ENCODE results near the gene TECPR2.
A peak's percentile ranks its signal among the peaks of the same experiment; 100 is the strongest.

Gene TECPR2

DNA sequence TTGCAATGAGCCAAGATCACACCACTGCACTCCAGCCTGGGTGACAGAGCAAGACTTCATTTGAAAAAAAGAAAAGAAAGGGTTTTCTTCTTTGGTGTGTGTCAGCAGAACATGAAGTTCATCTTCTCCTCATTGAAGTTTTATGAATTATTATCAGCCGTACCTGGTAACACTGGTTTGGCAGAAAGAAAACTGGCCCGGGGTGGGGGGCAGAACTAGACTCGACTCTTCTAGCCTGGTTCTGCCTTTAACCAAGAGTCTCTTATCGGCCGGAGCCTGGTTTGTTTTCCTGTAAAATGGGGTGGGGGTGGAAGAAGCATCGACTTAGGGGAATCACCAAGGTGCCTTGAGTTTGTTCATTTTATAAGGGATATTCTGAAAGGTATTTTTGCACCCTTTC lies 64.1 kb downstream of the TECPR2 start:
- no peak for DNase-seq (ENCODE audit: low spot score)

- DNase-seq (ENCODE audit: low spot score), result no peak
These were observed 64.9 kb downstream of the TECPR2 start for GRCh38 chr14:102427642-102428041.

DNA sequence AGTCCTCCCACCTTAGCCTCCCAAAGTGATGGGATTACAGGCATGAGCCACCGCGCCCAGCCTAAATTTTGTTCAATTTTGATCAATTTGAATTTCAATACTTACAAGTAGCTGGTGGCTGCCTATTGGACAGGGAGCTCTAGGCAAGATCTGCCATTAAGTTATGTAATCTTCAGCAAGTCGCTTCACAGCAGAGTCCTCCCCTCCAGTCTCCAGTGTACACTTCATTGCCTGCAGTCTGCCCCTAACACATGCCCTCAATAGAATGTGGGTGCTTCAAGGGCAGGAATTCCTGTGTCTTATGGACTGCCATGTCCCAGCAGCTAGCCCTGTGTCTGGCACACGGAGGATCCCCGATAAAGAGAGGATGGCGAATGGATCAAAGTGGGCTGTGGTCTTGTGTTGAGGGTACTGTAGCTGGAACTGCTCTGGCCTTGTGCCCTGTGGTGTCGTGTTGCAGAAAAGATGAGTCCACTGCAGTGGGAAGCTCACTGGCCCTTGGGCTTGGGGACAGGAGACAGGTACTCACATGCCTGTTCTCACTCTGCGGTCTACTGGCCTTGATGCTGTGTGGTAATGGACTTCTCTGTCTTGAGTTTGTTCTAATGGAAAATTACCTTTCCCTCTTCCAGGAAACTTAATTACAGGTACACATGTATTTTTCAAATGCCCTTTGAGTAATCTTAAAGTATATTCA lies 67.6 kb downstream of the TECPR2 start:
- no peak for DNase-seq (ENCODE audit: low spot score)

DNA sequence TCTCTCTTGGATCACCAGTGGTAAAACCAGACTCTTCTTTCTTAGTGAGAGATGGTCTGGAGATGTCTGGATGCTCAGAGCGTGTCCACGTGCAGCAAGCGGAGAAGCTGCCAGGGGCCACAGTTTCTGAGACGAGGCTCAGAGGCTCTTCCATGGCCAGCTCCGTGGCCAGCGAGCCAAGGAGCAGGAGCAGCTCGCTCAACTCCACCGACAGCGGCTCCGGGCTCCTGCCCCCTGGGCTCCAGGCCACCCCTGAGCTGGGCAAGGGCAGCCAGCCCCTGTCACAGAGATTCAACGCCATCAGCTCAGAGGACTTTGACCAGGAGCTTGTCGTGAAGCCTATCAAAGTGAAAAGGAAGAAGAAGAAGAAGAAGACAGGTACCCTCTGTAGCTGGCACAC lies 69.0 kb downstream of the TECPR2 start:
- no peak for DNase-seq (ENCODE audit: low spot score)

GRCh38 chr14:102434647-102435175 lies 72.0 kb downstream of the TECPR2 start:
- no peak for DNase-seq (ENCODE audit: low spot score)

DNA sequence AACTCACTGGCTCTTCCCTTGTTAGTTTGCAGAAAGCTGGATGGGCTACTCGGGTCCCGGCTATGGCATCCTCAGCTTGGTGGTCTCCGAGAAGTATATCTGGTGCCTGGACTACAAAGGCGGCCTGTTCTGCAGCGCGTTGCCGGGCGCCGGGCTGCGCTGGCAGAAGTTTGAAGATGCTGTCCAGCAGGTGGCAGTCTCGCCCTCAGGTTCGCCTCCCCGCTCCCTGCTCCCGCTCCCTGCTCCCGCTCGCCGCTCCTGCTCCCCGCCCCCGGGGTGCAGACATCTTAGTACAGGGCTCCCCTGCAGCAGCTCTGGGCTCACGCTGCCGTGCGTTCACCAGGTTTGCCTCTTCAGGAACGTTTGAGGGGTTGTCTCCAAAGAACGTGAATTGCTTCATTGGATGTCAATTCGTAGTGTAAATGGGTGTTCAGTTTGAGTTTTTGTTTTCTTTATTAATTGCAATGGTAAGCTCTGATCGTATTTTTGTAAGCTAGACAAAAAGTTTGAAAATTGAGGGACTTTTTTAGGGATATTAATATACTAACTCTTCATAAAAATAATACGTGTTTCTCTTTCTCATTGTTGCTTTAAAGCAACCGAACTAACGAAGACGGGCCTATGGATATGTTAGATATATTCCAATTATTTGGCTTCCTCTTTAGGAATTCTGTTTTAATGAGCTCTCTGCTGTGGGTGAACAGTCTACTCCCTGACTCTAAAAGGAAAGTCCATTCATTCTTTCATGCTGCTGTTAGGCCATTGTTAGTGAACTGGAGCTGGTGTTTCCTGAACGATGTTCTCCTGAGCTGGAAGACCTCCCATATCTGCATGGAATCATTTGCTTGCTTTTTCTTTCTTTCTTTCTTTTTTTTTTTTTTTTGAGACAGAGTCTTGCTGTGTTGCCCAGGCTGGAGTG lies 75.5 kb downstream of the TECPR2 start:
- peak; percentile 95 for DNase-seq (ENCODE audit: low spot score)

GRCh38 chr14:102439556-102439955 lies 76.8 kb downstream of the TECPR2 start:
- no peak for DNase-seq (ENCODE audit: low spot score)

GRCh38 chr14:102440392-102440791 lies 77.7 kb downstream of the TECPR2 start:
- DNase-seq (ENCODE audit: low spot score), result no peak

GRCh38 chr14:102442241-102443211 lies 79.8 kb downstream of the TECPR2 start:
- DNase-seq (ENCODE audit: low spot score), result no peak

DNA sequence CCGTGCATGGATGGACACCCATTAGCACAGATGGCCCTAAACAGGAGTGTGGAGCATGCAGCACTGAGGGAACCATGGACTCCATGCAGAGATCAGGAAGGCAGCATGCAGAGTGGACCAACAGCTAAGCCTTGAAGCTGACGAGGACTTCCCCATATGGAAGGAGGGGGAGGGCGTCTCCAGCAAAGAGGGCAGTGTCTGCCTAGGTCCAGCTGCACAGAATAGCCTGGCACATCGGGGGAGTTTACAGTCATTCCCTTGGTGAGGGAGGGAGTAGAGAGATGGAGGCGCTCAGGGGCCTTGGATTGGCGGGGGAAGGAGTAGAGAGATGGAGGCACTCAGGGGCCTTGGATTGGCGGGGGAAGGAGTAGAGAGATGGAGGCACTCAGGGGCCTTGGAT lies 82.3 kb downstream of the TECPR2 start:
- no peak for DNase-seq (ENCODE audit: low spot score)

GRCh38 chr14:102445641-102446040 lies 82.9 kb downstream of the TECPR2 start:
- DNase-seq (ENCODE audit: low spot score), result no peak

DNA sequence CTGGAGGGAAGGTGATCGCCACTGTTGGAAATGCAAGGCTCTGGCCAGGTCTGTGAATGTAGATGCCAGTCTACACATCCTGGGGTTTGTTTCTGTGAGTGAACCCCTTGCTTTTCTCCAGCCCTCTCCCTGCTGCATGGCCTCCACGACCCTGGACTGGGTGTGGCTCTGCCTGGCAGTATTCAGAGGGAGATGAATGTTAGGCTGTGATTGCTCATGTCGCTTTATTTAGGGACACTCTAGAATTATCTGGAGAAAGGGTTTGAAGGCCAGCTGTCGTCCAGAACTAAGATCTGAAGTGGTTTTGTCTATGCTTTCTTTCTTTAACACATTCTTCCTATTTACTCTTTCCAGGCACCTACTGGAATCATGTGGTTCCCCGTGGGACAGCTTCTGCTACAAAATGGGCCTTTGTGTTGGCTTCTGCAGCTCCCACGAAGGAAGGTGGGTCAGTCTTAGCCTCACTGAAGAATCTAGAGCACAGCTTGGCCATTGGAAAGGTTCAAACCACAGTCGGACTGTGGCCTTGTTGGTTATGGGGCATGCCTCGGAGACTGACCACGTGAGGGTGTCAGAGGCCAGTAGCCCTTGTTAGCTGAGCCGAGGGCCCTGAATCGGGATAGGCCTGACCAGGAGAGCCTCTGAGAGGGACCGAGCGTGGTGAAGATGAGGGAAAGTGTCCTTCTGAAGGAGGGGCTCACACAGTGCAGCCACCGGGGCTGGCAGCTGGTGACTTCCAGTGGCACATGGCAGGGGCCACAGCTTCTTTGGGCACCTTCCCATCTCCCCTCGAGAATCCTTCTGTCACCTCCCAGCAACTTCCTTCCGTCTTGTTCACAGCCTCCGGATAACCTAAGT lies 87.7 kb downstream of the TECPR2 start:
- DNase-seq (ENCODE audit: low spot score), result no peak

- DNase-seq (ENCODE audit: low spot score), result no peak
These were observed 88.3 kb downstream of the TECPR2 start for GRCh38 chr14:102451064-102451352.

DNA sequence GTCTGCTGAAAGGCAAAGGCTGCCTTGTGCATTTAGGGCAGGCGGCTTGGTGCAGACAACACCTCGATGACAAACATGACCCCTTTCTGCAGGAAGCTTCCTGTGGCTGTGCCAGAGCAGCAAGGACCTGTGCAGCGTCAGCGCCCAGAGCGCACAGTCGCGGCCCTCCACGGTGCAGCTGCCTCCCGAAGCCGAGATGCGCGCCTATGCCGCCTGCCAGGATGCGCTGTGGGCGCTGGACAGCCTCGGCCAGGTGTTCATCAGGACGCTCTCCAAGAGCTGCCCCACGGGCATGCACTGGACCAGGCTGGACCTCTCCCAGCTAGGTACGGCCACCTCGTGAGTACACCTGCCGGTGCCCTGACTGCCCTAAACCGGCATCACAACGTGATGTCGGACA lies 89.6 kb downstream of the TECPR2 start:
- DNase-seq (ENCODE audit: low spot score), result no peak

GRCh38 chr14:102454711-102455110 lies 92.0 kb downstream of the TECPR2 start:
- DNase-seq (ENCODE audit: low spot score), result no peak

DNA sequence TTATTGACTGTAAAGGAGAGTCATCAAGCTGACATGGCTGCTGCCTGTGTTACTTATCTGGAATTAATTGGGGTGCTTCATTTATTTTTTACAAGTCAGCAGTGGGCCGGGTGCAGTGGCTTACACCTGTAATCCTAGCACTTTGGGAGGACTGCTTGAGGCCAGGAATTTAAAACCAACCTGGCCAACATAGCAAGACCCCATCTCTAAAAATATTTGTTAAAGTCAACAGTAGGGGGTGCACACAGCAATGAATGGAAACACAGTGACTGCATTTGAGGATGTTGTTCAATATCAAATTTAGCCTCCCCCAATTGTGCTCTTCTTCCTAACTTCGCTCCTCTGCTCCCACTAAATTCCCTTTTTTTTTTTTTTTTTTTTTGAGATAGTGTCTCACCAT lies 94.8 kb downstream of the TECPR2 start:
- no peak for DNase-seq (ENCODE audit: low spot score)

DNA sequence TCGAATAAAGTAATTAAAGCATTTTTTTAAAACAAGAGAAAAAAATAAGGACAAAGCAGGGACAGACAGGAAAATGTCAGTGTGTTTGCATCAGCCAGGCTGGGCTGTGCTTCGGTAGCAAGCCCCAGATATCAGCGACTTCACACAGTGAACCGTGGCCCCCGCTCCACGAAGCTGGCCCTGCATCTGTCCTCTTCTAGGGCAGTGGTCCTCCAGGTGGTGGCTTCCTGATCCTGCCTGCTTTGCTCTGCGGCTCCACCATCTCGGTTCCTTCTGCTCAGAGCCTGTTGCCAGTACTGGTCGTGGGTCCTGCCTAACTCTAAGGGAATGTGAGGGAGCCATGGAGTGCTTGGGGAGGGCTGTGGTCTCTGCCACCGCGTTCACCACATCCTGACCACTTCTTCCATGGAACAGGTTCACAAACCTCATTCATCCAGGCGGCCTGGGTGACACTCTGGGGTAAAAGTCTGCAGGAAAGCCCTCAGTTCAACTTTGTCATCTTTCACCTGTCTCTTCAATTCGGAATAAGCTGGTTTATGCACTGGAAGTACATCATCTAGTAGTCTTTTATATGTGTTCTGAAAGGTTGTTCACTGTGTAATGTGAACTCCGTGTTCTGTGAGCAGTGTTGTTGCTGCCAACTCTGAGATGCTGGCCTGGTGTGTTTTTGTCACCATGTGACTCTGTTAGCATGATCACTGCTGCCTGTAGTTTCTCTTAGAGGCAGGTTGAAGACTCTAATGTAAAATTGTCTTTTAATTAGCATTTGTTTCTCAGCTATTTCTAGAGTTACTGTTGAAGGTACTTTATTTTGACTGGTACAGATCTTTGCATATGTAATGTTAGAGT lies 99.0 kb downstream of the TECPR2 start:
- DNase-seq (ENCODE audit: low spot score), result no peak

- DNase-seq (ENCODE audit: low spot score), result no peak
These were observed 99.7 kb downstream of the TECPR2 start for GRCh38 chr14:102462391-102462790.

DNA sequence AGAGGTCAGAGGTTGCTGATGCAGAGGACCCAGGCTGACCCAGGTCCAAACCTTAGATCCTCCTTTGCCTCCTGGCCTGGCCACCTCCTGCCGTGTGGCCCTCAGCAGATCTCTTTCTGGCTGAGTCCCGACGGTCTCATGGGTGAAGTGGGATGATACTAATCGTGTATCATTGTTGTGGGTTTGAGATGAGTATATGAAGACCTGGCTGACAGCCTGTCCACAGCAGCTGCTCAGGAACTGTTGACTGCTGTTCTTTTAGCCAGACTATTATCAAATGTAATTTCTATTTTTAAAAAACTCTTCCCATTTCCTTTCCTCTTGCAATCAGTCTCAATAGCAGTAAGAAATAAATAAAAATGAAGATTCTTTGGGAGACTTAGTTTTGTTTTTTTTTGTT lies 101.3 kb downstream of the TECPR2 start:
- no peak for DNase-seq (ENCODE audit: low spot score)

GRCh38 chr14:102464846-102465341 lies 102.2 kb downstream of the TECPR2 start:
- DNase-seq (ENCODE audit: low spot score), result no peak

All from AG08396 (cell line).